Epithelial cell of prostate (primary cell): ENCODE data around the gene TPPP2.

ENCODE experiments used
- DNase-seq: peaks from one replicate; pipeline ENCODE4 v3.0.0-alpha.2; 2011; ENCODE audit warnings: low read depth, low spot score
- H3K27ac ChIP-seq: fragments of 450-650 bp; 2 replicates; pipeline ENCODE4 v1.5.1; 2017; ENCODE audit warnings: mild to moderate bottlenecking

Gene TPPP2

DNA sequence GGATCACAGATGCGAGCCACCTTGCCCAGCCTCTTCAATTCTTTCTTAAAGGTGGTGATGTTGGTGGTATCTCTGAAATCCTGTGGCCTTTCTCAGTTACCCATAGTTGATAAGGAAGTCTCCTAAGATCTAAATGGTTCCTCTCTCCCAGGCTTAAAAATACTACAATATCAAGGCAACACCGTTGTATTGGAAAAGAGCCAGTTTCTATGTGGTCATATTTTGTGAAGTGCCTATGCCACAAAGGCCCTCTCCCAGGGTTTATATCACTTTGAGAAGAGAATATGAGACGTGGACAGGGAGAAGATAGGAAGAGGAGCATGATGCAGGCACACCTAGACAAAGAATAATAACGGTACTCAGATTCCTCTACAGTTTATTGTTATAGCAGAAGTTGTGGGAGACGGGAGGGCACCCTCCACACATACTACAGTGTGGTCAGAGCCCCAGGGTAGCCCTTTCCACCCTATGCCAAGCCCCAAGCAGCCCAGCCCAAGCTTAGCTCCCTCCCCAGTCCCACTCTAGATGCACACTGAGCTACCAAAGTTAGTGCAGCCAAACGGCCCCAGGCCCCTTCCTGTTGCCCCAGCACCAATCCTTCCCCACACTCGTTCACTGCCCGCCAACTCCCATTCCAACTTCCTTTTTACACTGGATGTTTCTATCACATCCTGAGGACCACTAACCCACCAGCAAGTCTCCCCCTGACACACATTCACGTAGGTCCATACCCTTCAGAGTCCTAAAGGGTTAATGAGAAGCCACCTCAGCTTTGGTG, 13.4 kb upstream of the TPPP2 start:
- no peak for DNase-seq
- H3K27ac ChIP-seq = no peak overlapping the region

- no peak for DNase-seq
- no peak overlapping the region for H3K27ac ChIP-seq
Measured at GRCh38 chr14:21017528-21018245, 12.3 kb upstream of the TPPP2 start.

DNA sequence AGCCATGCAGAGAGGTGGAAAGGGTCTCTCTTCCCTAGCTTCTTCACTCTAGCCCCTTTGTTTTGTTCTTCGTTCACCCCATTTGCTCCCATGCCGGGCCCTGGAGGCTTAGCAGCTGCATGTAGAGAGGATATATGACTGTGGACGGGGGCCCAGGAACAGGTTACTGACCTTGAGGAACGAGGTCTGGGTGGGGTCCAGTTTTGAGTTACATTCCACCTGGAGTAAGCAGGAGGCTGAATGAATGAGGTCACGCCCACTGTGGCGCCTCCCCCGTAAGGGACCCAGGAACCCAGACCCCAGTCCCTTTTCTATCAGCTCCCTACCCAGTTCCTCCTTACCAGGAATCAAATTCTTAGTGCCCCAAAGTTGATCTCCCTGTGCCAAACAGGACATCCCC, 11.7 kb upstream of the TPPP2 start:
- DNase-seq = no peak
- H3K27ac ChIP-seq = no peak overlapping the region

- no peak overlapping the region for H3K27ac ChIP-seq
- DNase-seq = no peak
Measured at GRCh38 chr14:21018781-21019180, 11.2 kb upstream of the TPPP2 start.

GRCh38 chr14:21019366-21019765, 10.7 kb upstream of the TPPP2 start:
- no peak for DNase-seq
- no peak overlapping the region for H3K27ac ChIP-seq

DNA sequence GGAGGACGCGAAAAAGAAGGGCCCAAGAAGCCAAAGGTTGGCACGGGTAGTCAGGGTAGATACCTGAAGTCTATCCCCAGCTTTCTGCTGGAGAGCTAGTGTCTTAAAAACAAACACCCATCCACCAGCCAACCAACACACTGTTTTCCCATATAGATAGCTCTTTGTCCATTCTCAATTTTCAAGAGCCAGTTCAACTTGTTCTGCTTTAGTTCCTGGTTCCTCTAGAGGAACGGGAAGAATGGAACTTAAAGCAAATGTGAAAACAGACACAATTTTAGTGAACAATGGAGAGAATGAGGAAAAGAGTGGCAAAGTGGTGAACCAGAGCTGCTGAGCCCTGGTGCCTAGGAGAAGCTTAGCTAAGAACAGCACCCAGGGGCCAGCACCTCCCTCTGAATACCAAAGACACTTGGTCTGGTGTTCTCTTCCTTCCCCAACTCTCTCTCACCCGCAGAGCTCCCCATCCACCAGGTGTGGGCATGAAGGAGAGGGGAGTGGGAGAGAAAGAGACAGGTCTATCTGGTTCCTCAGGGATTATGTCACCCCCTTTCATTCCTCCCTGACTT, 9.0 kb upstream of the TPPP2 start:
- DNase-seq = no peak
- H3K27ac ChIP-seq = peak overlapping the region; percentile 23

DNA sequence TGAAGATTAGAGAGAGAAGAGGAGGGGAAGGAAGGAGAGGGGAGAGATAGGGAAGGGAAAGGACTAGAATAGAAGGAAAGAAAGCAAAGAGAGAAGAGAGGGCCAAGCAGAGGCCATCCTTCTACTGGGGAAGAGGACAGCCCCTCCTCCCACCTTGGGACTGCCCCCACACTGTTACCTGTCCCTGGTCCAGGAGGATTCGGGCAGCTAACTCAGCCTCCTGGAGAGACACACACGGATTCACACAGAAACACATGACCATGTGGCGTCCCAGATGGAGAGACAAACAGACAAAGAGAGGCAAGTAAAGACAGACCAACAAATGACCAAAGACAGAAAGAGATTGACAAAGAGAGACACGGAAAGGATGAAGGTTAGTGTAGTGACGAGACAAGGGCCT, 7.3 kb upstream of the TPPP2 start:
- no peak for DNase-seq
- H3K27ac ChIP-seq = no peak overlapping the region

GRCh38 chr14:21023174-21023573, 6.8 kb upstream of the TPPP2 start:
- DNase-seq = no peak
- no peak overlapping the region for H3K27ac ChIP-seq

GRCh38 chr14:21023817-21024584, 6.0 kb upstream of the TPPP2 start:
- H3K27ac ChIP-seq = no peak overlapping the region
- no peak for DNase-seq

DNA sequence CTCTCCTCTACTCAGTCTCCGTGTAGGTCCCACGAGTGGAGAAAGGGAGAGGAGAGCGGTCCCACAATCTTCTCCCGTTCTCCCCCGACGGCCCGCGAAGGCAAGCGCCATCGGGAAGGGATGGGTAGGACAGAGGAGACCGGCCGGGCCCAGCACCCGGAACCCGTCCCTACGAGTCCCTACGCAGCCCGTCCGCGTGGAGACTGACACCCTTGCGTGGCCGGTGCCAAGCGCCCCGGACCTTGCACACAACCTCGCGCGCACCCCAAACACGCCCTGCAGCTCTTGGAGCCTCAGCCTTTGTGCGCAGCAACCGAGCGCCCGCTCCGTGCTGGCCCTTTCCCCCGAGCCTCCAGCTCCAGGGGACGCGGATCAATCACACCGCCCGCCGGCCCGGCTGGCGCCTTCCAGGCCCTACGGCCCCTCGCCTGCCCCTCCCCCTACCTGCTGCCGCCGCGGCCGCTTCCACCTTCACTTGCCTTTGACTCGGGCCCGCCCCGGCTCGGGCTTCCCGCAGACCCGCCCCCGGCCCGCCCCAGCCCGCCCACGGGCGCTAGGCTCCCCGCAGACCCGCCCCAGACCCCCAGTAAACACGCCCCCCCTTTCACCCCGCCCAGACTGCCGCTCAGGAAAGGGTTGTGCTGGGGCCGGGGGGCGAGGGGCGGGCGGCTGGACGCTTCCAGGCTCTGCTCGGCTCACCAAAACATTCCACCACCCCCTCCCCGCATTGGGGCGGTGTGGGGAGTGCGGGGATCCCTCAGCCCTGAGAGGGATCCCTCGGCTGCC, 5.2 kb upstream of the TPPP2 start, which contains the start of gene NDRG2:
NDRG2 (minus strand) TSS at position 477 of the 786 bp plus-strand sequence. CDS start 1,746 bp downstream, outside the sequence.
- H3K27ac ChIP-seq = no peak within 1 kb of the TSS

DNA sequence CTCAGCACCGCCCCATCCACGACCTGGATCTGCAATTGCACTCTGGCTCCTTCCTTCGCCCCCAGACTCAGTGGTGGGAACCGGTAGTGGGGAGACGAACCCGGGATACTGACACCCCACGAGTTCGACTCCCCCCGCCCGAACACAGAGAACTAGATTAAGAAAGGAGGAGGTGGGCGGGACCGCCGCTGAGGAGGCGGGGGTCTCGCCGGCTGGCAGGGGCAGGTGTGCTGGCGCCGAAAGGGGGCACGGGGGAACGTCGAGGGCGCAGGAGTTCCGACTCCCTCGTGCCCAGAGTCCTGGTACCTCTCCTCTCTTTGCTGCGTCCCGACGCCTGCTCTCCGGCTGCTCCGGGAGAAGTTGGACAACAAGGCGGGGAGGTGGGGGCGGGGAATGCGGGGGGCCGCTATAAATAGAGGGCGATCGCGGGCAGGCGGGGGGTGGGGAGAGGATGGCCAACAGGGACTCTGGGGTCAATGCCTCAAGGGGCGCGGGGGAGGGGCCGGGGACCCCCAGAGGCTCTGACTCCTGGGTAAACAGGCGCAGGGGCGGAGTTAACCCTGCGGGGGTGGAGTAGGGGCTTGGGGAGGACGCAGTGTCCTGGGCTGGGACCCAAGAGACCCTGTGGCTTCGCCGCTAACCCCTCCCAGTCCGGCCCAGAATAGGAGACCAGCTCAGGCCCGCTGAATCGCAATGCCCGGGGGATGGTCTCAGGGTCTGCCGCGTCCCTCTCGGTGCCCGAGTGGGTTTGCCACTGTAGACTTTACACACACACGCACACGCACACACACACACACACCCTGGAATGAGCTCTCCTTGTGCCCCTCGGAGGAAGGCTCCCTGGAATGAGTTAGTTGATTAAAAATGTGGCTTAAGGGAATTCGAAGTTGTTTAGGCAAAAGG, 4.4 kb upstream of the TPPP2 start:
- H3K27ac ChIP-seq = no peak overlapping the region
- DNase-seq = no peak

More for the DNA sequence above, 5.2 kb upstream of the TPPP2 start, which contains the start of gene NDRG2:
- DNase-seq = no peak

GRCh38 chr14:21026274-21026987, 3.6 kb upstream of the TPPP2 start:
- no peak for DNase-seq
- H3K27ac ChIP-seq = no peak overlapping the region

GRCh38 chr14:21026988-21027315, 3.1 kb upstream of the TPPP2 start:
- DNase-seq = no peak
- no peak overlapping the region for H3K27ac ChIP-seq

DNA sequence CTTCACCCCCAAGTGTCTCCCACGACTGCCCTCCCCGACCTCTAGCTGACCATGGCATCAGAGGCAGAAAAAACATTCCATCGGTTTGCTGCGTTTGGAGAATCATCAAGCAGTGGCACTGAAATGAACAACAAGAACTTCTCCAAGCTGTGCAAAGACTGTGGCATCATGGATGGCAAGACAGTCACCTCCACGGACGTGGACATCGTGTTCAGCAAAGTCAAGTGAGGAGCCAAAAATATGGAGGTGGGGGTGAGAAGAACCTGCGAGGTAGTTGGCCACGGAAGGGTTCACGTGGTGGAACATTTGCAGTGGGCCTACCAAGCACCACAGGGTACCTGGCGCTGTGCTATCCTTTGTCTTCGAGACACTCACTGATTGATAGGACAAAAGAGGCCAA, 514 bp downstream of the TPPP2 start:
- H3K27ac ChIP-seq = no peak overlapping the region
- no peak for DNase-seq

DNA sequence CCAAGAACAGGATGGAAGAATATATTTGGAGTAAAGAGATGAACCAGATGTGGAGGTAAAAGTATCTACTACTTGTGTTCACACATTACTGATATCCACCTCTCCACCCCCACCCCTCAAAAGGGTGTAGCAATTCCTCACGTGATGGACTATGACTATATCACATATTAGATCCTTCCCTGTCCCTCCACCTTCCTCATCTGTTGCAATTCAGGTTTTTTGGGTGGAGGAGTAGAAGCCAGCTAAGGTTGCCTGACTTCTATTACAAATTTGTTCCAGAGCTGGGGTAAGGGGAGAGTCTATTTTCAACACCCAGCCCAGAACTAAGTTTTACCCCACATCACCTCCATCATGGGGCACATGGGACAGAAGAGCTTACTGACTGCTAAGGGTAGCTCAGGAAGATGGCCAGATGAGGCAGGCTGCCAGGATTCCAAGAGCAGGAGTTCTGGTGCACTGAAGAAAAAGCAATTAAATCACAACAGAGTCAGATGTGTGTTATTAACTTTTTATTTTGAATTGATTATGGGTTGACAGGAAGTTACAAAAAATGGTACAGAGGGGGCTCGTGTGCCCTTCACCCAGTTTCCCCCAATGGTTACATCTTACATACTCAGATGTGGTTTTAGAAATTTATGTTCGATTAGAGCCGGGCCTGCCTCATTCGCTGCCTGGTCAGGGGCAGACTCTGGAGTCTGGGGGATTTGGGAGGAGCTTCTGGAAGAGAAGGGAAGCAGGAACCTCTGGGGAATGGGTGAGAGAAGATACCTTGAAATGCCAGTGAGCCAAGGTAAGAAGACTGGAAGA, 2.5 kb downstream of the TPPP2 start:
- H3K27ac ChIP-seq = no peak overlapping the region
- no peak for DNase-seq

DNA sequence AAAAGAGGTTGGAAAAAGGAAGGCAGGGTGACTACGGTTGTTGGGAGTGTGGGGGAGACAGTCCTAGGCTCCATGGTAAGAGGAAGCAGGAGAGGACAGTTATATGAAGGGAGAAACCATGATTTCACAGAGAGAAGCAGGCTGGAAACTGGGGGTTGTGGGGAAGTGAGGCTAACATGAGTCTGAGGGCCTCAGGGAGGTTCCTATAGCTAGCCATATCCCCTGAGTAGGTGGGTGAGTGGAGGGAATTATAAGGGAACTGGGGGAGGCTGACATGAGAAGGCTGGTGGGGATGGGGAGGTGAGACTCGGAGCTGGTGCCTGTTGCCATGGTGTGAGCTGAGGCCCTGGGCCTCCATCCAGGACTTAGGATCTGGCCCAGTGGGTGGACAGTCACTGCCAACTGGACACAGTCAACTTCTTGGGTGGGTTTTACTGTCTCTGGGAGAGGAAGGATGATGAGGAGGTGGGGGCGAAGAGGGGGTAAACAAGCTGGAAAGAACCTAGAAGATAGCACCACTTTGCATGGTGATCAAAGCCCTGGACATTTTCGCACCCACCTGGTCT, 3.2 kb downstream of the TPPP2 start:
- no peak for DNase-seq

DNA sequence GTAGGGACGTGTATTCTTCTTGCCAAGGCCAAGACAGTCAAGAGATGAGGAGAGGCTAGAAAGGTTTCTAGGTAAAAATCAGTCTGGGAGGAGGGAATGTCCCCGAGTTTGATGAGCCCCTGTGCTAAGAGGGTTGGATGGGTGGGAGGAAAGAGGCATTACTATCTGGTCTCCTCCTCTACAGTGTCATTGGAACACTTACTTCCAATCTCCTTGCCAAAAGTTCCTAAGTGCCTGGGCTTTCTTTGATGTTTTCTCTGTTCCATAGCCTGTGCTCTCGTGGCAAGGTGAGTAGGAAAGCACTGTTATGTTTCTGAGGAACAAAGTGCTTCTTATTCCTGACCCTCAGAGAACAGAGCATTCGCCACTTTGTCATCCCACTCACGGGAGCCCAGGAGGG, 4.7 kb downstream of the TPPP2 start, which contains the start of gene RNASE13:
RNASE13 (minus strand) TSS at position 101 of the 400 bp plus-strand sequence. CDS start 519 bp downstream, outside the sequence.
- DNase-seq = no peak
- no peak within 1 kb of the TSS for H3K27ac ChIP-seq

More for the DNA sequence above, 3.2 kb downstream of the TPPP2 start:
- no peak overlapping the region for H3K27ac ChIP-seq
